Left ventricle myocardium superior (tissue), 1 donor: Measurements from ENCODE around the gene CAMK2D. TPM values are rescaled to one million over a fixed set of nuclear protein-coding genes. Genes with fewer than 3 reads are reported as not detected.

Source experiments
- ATAC-seq: fragments of 200-7000 bp; cut with Tn5 transposase; one replicate; pipeline ENCODE4 v1.9.1; 2020; ENCODE audit warnings: mild to moderate bottlenecking, moderate library complexity
- DNase-seq: peaks from one replicate; pipeline ENCODE4 v3.0.0-alpha.2; 2020
- intact Hi-C: fragments of 100-400 bp; cut with micrococcal nuclease; formaldehyde crosslinking; loops from one replicate; pipeline ENCODE4 v1.11.0; 2022
- total RNA-seq: library from RNA; stranded (reverse); fragmentation: NEBNext Ultra II Directional; extraction: Animal tissue kit (Norgen Biotek cat#: 25700); gene quantifications from one replicate; pipeline ENCODE4 v1.2.1, GENCODE V29; 2021
- donor health status: DM: no; HTN: yes; CAD: no; lungs with severe emphysema.

The CAMK2D gene
- total RNA-seq, 1 donor from 2014 or later = 232 TPM

DNA sequence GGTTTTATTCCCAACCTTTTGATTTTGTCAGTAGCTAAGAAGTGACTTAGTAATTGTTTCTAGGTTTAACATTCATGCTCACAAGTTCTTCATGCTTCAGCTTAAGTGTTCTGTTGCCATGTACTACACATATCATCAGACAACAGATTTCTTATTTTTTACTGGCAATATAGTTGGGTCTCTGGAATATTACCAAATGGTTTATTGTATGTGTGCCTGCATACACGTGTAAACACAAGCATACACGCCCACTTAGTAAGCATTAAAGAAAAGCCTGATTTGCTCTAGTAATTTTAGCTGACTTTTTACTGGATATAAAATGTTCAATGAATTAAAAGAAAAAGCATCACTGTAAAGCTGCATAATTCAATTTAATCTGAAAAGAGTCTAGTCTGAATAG is 199.8 kb downstream of the CAMK2D start:
- intact Hi-C loops = no loop called here
- ATAC-seq (no peak), DNase-seq (no peak)

DNA sequence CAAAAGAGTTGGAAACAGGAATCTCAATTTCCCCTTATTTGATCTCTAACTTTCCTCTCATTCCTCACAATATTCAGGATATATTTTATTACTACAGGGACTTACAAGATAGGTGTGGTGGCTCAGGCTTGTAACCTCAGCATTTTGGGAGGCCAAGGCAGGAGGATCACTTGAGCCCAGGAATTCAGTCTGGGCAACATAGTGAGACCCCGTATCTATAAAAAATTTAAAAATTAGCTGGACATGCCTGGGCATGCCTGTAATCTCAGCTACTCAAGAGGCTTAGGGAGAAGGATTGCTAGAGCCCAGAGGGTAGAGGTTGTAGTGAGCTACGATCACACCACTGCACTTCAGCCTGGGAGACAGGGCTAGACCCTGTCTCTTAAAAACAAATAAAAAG is 200.4 kb downstream of the CAMK2D start:
- ATAC-seq (no peak), DNase-seq (no peak)
- intact Hi-C loops = no loop called here

- intact Hi-C loops = no loop called here
- no peak for ATAC-seq
Measured at GRCh38 chr4:113560579-113560978, 201.0 kb downstream of the CAMK2D start.

GRCh38 chr4:113559947-113560346 is 201.6 kb downstream of the CAMK2D start:
- intact Hi-C loops = no loop called here
- ATAC-seq (no peak), DNase-seq (no peak)

More at GRCh38 chr4:113560579-113560978, 201.0 kb downstream of the CAMK2D start:
- no peak for DNase-seq

GRCh38 chr4:113556382-113557134 is 205.0 kb downstream of the CAMK2D start:
- peak; percentile 38 for DNase-seq
- peak; percentile 79 for ATAC-seq
- intact Hi-C loops = no loop called here

- DNase-seq (peak; percentile 64), ATAC-seq (peak; percentile 94)
- intact Hi-C loops = no loop called here
Measured at GRCh38 chr4:113555868-113556267, 205.7 kb downstream of the CAMK2D start.

GRCh38 chr4:113553082-113553481 is 208.5 kb downstream of the CAMK2D start:
- ATAC-seq (no peak), DNase-seq (no peak)
- intact Hi-C loops = no loop called here

DNA sequence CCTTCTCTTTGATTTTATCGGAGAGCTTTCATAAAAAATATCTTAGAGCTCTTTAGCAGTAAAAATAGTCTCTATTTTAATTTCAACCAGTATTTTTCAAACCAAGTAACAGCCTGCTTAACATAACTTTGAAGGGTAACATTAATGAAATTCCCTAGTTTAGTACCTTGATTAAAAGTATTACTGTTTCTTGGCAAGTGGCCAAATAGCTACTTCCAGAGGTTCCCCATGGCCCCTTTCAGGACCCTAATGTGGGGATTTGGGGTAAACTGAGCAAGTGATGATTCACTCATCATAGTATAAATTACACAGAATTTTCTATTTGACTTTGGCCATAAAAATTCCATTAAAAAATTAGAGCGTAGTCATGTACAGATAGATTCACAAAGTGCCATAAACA is 211.0 kb downstream of the CAMK2D start:
- intact Hi-C loops = no loop called here
- no peak for DNase-seq
- ATAC-seq = no peak

DNA sequence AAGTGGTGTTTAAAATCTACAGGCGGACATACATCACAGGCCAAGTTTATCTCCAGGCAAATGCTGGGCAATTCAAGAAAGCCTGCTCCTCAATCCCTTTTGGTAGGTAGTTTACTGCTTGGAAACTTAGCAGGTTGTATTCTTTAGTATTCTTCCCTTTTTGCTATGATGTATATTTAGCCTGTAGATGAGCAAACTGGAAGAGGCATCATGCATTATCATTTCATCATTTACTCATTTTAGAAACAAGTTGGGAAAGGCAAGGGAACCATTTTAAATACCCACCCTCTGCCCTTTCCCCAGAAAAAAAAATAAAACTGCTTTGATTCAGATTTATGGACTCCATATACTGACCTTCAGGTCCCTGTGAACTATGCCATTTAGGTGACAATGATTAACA is 213.2 kb downstream of the CAMK2D start:
- intact Hi-C loops = loop anchor here (5.0 kb wide), 1 partner anchor 209 kb away; no protein-coding TSS in a partner anchor
- peak; percentile 6 for ATAC-seq
- no peak for DNase-seq

DNA sequence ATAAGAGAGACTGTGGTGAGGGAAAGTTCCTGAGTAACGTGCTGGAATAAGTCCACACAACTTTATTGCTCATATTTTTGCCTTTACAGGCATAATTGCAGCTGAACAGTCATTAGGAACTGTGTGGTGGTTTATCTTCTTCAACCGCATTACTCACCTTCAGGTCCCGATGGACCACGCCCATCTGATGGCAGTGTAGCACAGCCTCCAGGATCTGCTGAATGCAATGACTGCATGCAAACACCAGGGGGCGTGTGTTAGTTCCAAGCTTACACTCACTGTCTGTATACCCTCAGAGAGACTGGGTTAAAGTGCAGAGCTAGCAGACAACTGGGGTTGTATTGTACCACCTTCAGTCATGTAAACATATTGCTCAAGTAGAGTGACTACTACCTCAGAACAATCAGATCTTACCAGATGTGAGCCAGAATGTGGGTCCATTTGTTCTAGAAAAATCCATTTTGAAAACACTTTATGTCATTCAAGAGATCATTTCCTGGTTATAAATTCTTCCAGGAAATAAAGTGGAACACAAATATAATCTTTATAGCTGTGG is 214.0 kb downstream of the CAMK2D start:
- peak; percentile 85 for DNase-seq
- ATAC-seq = peak; percentile 98

GRCh38 chr4:113541933-113542332 is 219.6 kb downstream of the CAMK2D start:
- DNase-seq (no peak), ATAC-seq (peak; percentile 68)
- intact Hi-C loops = no loop called here

More for the DNA sequence above, 214.0 kb downstream of the CAMK2D start:
- intact Hi-C loops = loop anchor here (5.0 kb wide), 1 partner anchor 210 kb away; no protein-coding TSS in a partner anchor

- ATAC-seq (peak; percentile 86), DNase-seq (no peak)
- intact Hi-C loops = no loop called here
Measured at GRCh38 chr4:113540859-113541258, 220.7 kb downstream of the CAMK2D start.

- no peak for DNase-seq
- intact Hi-C loops = loop anchor here (10.0 kb wide), 1 partner anchor 145 kb away; no protein-coding TSS in a partner anchor
- ATAC-seq = no peak
Measured at GRCh38 chr4:113539408-113539807, 222.1 kb downstream of the CAMK2D start.

- intact Hi-C loops = loop anchor here (10.0 kb wide), 1 partner anchor 143 kb away; no protein-coding TSS in a partner anchor
- ATAC-seq (peak; percentile 40), DNase-seq (no peak)
Measured at GRCh38 chr4:113537628-113538027, 223.9 kb downstream of the CAMK2D start.

DNA sequence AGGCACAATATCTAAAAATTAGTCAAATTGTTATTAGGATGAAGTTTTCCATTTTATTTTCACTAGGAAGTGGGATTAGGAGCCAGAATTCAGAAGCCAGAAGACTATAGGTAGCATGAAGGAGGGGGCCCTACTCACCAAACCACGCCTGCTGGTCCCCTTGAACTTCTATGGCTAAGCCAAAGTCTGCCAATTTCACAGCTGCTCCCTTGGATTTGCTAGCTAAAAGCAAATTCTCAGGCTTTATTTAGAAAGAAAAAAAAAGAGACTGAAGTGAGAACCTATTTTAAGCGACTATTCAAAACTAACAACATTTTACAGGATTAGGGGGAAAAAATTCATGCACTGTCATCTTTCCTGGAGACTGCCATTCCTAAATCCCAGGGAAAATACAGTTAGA is 224.3 kb downstream of the CAMK2D start:
- intact Hi-C loops = loop anchor here (10.0 kb wide), 1 partner anchor 142 kb away; no protein-coding TSS in a partner anchor
- DNase-seq (no peak), ATAC-seq (peak; percentile 20)

DNA sequence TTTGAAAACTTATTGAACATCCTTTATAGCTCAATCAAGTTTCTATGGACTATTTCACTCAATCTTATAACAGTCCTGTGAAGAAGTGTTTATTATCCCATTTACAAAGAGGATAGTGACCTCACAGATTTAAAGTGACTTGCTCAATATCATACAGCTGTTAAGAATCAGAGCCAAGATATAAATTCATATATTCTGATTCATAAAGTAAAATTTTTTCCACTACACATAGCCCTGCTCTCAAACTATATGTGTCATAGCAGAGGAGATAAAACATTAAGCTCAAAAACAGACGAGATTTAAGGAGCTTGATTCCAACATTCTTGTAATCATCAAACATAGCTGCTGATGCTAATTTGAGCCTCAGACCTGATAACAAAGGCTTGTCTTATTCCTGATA is 226.8 kb downstream of the CAMK2D start:
- intact Hi-C loops = loop anchor here (10.0 kb wide), 1 partner anchor 140 kb away; no protein-coding TSS in a partner anchor
- DNase-seq (no peak), ATAC-seq (no peak)

DNA sequence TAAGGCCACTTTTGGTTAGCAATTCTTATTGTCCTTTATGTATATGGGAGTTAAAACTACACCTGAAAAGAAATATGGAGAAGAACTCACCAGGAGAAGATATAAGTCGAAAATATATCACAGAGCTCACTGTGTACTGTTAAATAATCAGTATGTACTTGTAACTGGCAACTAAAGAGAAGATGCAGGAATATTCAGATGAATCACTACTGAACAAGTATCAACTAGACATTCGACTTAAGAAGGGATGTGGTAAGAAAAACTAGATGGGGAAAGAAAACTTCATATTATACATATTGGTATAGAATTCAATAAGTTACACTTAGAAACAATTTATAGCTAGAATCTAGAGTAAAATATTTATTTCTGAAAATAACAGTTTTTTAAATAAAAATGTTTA is 230.0 kb downstream of the CAMK2D start:
- intact Hi-C loops = loop anchor here (10.0 kb wide), 1 partner anchor 137 kb away; no protein-coding TSS in a partner anchor
- no peak for ATAC-seq
- no peak for DNase-seq

DNA sequence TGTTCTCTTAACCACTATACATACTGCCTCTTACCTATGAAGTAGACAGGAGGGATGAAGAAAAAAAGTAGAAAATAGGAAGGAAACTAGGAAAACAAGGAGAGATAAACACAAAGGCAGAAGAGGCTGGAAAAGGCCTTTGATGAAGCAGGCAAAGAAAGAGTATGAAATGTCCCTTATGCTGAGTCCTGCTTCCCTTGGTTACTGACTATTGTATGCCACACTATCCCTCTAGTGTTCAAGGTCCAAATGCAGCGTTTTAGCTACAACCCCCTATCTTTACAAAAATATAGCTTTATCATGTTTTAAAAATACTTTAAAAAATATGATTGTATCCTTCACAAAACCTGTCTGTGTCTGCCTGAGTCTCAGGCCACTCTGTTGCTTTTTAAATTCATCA is 233.1 kb downstream of the CAMK2D start:
- DNase-seq = no peak
- peak; percentile 30 for ATAC-seq
- intact Hi-C loops = no loop called here

GRCh38 chr4:113525521-113525920 is 236.0 kb downstream of the CAMK2D start:
- intact Hi-C loops = no loop called here
- DNase-seq (no peak), ATAC-seq (no peak)

DNA sequence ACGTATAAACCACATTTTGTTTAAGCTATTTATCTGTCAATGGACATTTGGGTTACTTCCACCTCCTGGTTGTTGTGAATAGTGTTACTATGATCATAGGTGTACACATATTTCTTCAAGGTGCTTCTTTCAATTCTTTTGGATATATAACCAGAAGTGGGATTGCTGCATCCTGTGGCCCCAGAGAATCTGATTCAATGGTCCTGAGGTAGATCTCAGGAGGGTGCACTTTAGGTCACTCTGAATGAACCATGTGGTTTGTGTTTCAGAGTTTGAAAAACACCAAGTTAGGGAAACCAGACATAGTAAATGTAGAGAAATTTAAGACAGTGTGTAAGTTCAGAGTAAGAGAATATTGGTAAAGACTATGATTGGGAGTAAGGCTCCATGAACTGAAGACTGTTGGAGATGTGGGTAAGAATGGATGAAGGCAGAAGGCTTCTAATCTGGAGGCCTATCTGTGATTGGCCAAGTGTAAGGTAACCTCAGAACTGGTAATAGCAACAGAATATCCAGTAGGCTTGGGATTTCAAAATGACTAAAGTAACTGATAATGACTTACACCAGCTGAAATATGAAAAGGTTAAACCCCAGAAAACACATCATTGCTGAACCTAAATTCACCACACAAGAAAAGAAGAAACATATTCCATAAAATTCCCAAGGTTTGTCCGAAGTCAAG is 236.9 kb downstream of the CAMK2D start:
- DNase-seq (no peak), ATAC-seq (no peak)
- intact Hi-C loops = no loop called here
